Measurements from ENCODE around the gene SLC4A8.
"Not testable (repeated sequence)": the region's sequence is repeated elsewhere in the genome, so short reads cannot be mapped to it uniquely, and the experiment has no call there.

SLC4A8 gene

DNA sequence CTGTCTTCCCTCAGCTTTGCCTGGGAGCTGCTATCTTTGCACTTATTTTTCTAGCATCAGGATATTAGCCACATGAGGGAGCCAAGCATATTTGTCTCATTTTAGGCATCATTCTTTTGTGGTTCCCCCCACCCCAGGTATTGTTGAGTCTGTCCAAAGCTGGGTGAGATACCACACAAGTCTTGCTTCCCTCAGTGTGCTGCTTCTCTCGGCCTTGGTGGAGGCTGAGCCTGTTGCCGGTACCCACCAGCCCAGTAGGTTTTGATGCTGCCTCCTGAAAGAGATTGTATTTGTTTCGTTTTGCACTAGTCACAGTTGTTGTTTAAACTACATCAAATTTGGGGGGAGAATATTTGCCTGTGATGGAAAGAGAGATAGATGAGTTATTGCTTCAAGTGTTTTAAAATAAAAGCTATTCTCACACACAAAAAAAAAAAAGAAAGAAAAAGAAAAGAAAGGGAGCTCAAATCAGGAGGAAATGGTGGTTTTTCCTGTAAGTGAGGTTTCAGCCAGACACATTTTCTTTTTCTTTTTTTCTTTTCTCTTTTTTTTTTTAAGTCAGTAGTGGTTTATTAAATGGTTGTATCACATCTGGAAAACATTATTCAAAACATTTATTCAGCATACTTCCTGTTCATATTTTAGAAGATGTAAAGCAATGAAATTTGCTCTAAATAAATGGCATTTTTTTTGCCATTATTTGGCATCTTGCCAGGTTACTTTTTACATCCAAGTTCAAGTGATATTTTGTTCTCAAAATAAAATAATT is 58.5 kb downstream of the SLC4A8 start:
- DNase-seq = no peak

DNA sequence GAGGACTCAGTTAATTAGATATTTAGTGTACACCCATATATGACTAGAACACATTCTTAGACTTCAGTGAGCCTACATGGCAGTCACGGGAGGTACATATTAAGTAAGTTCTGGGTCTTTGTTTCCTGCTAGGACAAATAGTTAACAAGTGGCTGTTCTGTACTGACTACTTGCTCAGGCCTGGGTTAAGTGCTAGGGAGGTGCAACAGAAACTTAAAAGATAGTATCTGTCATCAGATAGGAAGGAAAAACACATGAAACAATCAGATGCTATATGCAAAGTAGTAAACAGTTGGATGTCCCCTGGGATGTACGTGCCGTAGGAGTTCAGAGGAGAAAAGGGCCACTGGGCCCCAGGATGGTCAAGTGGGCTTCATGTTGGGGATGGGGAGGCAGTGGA is 59.5 kb downstream of the SLC4A8 start:
- no peak for DNase-seq

DNA sequence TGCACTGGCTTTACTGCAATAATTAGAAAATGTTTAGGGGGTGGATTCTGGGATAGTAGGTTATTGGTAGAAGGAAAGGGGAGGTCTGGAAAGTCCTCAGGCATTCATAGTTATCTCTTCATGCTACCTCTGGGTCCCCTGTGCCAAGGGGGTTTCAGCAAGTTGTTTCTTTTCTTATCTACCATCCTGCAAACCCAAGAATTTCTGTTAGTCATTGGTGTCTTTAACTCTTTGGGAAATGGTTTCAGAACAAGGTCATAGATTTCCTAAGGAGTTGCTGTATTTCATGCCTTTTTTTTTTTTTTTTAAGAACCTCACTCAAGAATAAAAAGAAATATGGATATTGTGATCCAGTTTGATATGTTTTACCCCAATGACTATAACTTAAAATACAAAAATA is 63.6 kb downstream of the SLC4A8 start:
- DNase-seq = no peak

DNA sequence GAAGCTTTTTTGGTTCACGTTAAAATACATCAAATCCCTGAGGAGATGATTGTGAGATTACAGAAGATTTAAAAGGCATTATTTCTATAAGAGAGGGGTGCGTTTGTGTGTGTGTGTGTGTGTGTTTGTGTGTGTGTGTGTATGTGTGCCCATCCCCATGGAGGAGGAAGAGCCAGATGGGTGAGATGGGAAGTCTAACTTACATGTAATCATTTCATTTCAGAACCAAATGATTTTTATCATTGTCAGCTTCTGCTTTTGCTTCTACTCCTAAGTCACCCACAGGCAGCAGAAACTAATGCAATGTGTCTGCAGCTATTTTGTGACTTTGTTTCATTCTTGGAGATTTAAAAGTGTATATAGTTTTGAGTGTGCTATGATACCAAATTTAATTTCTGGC is 68.7 kb downstream of the SLC4A8 start:
- DNase-seq = no peak

DNA sequence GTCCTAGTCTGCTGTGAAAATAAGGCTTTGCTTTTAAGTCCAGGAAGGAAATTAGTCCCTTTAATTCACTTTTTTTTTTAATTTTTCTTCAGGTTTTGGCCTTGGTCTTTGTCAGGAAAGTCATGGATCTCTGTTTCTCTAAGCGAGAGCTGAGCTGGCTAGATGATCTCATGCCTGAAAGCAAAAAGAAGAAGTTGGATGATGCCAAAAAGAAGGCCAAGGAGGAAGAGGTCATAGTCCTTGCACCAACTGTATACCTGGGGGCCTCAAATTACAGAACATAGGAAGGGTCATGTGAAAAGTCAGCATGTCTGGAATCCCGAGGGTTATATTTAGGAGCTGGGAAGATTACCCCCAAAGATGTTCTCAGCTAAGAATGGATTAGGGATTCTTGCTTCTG is 72.3 kb downstream of the SLC4A8 start:
- no peak for DNase-seq

DNA sequence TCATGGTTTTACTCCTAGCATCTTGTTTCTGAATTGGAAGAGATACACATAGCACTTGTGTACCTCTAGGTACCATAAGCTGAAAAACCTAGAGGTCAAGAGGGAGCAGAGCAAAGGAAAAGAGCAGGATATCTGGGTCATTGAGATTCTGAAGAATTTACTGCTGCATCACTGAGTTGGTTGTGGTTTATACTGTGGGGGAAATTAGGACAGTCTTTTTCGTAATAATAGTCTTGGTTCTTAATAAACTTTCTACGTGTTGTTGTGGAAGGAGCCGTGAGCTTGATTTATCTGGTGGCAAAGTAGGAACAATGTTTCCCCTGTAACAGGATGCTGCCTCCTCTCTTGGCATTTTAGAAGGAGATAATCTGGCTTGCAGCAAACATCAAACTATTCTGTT is 80.2 kb downstream of the SLC4A8 start:
- DNase-seq = no peak

DNA sequence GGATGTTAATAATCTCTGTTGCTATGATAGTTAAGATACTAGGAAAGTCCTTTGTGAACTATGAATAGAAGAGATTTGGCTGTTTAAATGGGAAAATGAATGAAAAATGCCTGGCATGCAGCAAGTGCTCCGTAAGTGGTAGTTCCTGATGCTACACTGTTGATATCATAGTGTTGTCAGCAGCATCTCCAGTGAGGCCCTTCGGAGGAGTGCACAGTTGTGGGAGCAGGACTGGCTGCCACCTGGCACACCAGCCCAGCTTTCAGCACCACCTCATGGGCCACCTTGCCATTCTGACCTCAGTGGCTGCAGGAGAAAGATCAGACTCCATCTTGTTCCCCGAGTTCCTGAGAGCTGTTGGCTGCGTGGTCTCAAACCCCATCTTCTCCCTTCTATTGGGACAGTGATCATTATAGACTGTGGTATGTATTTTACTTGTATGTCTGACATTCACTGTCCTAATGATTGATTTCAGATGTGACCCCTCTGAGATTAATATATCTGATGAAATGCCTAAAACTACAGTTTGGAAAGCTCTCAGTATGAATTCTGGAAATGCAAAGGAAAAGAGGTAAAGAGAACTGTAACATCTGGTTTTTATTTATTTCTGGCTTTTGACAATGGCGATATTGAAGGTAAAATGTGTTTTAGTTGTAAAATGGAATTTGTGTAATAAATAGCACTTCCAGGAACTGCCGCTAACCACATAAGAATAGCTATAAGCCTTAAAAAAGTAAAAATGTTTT is 80.9 kb downstream of the SLC4A8 start:
- no peak for DNase-seq

DNA sequence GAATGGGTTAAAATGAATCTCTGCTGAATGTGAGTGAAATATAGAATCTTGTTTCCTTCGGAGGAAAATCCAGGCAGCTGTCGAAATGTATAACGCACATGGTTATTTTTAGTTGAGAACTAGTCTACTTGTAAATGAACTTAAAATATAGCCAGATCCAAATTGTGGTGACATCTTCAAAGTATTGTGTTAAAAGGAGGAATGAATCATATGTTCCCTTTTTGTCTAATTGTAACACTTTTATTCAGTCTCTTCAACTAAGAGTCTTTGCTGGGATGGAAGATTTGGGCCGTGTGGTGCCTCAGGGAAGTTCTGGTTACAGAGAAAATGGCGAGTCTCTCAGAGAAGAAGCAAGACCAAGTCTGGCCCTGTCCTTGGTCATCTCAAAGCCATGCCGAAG is 82.5 kb downstream of the SLC4A8 start:
- DNase-seq = no peak

DNA sequence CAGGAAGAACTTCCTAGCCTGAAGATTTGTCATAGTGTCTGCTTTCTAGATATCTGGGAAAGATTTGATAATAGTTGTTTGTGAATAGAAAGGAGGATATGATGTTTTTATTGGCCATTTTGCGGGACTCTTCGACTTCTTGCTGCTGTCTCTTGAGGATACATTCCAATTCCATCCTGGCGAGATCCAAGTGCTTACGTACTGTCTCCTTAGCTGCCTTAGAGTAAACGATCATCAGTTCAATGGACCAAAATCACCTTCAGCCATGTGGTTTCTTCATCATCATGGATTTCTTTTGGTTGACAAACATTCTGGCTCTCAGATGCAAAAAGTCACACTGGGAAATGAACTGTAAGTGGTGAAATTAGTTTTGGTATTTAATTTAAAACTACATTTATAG is 83.7 kb downstream of the SLC4A8 start:
- no peak for DNase-seq

DNA sequence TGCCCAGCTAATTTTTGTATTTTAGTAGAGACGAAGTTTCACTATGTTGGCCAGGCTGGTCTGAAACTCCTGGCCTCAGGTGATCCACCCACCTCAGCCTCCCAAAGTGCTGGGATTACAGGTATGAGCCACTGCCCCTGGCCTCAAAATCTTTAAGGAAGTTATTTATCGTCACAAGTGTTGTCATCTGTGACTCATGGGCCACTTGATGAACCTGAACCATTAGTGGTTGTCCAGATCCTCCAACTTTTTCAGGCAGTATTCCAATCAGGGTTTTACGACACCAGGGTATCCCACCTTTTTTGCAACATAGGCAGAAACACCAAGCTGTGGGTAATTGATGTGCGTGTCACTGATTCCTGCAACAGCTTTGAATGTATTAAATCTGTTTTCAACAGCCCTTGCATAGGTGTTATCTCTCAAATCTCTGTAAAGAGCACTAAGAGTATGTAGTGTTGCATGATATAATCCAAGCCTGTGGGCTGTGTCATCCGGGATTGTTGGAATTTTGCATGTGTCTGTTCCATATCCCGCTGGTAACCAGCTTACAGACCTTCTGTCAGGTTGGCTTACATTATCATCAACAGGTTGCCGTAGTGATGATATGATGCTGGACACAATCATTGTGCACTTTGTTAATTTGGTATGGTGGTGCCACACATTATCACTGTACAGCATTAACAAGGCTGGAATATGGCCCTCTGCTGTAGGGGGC is 87.1 kb downstream of the SLC4A8 start:
- DNase-seq = no peak

DNA sequence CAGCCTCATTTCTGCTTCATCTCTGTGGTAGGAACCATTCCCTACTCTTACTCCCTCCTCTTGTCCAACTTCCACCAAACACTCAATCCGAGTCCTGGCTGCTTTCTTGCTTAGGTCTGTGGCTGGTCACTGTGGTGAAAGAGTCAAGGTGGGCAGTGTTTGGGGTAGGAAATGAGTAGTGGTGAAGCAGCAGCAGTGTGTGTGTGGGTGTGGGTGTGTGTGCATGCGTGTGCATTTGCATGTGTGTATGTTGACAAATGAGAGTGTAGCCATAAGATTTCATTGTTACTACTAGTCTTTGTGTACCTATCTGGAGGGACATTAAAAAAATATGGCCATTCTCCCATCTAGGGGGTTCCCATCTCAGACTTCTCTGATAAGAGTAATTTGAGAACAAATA is 87.8 kb downstream of the SLC4A8 start:
- no peak for DNase-seq

DNA sequence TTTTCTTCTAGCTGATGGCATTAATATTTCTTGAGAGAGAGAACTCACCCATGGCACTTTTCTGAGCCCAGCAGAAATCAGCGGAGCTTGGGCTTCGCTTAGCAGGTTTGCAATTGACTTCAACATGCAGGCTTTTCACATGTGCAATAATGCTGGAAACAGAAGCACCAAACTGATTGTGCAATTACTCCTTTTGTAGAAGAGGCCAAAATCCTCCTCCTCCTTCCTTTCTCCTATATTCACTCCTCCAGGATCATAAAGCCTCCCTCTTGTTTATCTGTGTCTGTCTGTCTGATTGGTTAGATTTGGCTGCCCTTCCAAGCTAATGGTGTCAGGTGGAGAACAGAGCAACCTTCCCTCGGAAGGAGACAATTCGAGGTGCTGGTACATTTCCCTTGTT is 90.4 kb downstream of the SLC4A8 start:
- not testable (repeated sequence) for DNase-seq

DNA sequence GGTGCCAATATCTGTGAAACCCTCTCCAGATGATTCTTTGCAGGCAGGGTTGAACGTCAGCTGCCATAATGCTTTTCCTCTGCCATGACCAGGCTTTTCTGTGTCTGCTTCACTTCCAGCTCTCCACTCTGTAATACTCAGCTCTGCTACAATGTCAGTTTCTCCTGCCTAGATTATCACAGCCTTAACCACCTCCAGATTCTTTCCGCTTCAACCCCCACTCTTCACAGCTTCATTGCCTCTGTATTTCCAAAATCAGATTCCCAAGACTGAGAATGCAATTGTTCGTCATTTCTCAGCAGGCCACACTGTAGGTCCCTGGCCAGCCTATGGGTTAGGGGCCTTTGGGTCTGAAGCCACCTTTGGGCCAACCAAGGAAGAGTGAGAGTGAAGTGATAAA is 92.7 kb downstream of the SLC4A8 start:
- no peak for DNase-seq

DNA sequence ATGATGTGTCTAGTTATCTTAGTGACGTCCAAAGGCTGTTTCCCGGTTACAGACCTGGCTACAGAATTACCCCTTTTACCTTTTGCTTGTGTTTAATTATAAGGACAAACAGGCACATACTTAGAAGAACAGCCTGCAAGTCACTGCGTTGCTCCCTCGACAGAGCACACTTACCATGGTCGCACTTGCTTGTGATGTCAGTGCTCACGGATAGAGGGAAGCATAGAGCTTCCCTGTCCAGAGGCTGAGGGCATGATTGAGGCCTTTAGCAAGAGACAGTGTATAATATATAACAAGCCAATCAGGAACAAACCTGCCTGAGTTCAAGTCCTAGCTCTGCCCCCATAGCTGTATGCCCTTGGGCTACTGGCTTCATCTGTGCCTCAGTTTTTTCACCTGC is 93.2 kb downstream of the SLC4A8 start:
- no peak for DNase-seq

DNA sequence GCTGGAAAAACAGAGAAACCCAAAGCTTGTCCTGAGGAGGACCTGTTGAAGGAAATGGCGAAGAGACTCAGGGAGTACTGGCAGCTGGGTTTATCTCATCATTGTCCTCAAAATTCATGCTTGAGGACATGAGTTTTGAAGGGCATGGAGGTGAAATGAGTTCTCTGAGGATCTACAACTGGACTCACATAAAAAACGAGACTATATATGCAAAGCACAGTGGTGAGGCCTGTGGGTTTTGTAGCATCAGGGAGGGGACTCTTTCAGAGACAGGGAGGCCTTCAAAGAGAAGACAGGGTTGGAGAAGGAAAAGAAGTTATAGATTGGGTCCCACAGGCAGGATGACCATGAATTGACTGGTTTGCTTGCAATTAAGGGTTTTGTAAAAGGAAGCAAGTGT is 95.1 kb downstream of the SLC4A8 start:
- no peak for DNase-seq

DNA sequence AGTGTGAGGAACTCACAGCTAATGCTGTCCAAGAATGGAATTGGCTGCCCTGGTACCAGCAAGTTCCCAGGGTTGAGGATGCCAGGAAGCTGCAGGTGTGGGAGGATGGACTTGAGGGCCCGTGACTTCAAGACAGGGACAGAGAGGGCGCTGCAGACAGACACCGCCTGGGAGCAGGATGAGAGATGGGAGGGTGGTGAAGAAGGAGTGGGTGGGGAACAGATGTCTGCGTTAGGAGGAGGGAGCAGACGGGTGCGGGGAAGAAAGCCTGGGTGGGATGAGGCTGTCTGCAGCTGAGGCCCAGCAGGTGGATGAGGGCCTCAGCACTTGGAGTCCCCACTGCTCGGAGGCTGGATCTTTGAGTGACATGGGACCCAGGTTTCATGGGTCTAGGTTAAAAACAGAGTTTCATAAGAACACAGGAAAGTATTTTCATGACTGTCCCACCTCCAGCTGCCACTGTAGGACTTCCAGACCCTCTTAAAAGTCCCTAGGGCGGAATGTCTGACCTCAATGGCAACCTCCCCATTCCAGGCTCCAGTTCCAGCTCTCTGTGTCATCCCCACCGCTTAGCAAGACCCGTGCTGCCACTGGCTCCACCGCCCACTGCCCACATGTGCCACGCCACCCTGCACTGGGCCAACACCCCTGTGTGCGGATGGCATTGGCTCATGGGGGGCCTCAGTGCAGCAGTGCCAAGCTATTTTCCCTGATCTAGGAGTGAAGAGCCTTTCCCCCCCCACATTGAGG is 96.1 kb downstream of the SLC4A8 start:
- DNase-seq = no peak

DNA sequence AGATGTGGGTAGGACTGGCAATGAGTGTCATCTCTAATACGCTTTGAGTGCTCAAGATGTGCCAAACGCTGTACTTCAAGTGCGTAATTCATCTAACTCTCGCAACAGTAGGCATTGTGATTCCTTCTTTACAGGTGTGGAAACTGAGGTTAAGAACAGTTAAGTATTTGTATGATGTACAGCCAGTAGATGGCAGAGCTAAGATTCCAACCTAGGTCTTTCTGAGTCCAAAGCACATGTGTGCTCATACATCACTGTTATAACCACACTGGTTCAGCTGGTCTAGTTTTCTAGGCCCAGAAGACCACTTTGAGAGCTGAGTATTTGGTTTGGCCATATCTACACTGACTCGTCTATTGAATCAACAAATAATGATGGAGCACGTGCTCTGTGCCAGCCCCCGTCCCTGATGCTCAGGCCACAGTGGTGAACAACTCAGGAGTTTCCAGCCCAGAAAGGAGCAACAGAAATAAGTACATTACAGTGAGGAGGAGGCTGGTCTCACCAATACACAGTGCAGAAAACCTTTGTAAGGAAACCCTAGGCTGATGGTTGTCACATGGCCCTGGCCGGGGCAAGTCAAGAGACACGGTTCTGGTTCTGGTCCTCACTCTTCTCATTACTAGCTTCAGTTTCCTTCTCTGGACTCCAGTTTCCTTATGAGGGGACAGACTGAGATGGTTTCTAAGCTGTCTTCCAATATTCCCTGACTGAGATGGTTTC is 97.1 kb downstream of the SLC4A8 start:
- no peak for DNase-seq

DNA sequence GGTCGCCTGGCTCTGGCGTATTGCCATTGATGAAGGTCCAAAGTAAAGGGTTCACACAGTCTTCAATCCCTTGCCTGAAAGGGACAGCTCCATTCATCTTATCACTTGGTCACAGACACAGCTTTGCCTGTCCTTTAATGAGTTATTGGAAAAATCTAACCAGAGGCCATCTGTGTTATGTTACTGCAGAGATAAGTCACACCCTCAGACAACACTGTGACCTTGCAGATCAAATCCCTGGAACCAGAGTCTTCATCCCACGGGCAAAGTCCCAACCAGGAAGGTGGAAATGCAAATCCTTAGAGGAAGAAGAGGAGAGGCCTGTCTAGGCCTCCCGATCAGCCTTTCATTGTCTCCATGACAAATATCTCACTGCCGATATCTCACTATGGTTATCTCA is 98.1 kb downstream of the SLC4A8 start:
- no peak for DNase-seq

DNA sequence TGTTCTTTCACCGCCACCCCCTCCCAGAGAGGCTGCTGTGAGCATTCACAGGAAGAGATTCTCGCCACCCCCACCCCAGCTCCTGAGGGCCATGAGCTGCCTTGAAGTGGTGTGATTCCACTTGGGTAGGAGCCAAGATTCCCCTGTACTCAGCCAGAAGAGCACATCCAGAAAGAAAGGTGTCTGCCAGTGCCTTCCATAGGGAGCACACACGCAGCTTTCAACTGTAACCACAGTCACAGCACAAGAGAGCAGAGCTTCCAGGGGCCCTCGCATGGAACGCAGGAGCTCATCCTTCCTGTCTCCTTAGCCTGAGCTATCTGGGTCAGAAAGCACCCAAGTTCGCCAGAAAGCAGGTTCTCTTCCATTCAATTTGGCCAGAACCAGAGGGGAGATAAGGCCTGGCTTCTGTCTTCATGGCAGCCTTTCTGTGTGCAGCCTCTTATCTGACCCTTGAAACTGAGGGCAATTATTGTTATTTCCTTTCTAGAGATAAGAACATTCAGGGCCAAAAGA is 99.8 kb downstream of the SLC4A8 start:
- DNase-seq = no peak

DNA sequence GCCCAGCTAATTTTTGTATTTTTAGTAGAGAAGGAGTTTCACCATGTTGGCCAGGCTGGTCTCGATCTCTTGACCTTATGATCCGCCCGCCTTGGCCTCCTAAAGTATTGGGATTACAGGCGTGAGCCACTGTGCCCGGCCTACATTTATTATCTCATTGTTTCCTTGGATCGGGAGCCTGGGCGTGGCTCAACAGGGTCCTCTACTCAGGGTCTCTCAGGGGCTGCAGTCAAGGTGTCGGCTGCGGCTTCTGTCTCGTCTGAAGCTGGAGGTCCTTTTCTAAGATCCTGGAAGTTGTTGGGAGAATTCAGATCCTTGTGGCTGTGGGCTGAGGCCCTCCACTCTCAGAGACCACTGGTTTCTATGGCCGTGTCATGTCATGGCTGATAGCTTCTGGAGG is 100.9 kb downstream of the SLC4A8 start:
- DNase-seq = no peak

DNA sequence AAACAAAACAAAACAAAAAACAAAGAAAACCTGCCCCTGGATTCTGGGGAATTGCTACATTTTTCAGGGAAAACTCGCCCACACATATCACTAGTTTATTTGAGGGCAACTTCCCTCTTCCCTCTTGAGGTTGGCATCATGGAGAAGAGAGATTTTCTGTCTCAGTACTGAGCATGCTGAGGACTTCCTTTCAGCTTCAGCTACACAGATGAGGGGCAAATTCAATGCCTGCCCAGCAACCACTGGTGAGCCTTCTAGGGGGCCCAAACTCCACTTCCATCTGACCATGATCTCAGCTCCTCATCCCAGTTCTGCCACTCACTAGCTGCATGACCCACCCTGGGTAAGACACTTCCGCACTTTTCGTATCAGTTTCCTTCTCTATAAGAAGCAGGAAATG is 103.3 kb downstream of the SLC4A8 start:
- DNase-seq = no peak
